OCI-M2 (cell line): ENCODE measurements around the gene SLK.

Experiments used
- DNase-seq: peaks from one replicate; lab custom pipeline; 2025; ENCODE audit not compliant: unreplicated experiment; lab: John Stamatoyannopoulos, UW

Gene SLK

DNA sequence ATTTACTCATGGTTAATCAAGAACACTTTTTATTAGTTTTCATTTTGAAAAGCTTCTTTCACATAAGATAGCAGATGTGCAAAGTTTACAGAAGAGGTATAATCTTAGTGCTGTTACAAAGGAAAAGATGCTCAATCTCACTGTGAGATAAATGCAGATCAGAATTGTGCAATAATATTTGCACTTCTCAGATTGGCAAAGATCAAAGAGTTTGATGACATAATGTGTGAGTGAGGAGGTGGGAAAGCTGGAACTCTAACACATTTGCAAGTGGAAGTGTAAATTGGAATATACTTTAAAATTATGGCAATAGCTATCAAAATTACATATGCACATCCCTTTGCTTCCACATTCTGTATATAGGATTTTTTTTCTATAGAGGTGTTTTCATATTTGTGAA is 27.4 kb upstream of the SLK start:
- DNase-seq: no peak

DNA sequence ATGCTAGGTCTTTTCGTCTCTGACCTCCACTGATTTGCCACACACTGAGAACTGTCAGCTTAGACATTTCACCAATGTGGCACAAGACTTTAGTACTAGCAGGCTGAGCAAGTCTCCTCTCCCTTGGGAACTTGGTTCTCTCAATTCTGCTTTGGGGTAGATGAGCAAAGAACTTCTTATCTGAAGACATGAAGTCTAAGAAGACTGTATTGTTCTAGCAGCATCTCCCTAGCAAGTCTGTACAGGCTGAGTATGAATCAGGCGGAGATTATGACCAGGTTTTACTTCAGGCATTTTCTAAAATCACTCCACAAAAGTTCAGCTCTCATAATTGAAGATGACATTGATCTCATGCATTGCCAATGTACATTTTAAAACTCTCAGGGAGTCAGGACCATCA is 25.1 kb upstream of the SLK start:
- no peak for DNase-seq

DNA sequence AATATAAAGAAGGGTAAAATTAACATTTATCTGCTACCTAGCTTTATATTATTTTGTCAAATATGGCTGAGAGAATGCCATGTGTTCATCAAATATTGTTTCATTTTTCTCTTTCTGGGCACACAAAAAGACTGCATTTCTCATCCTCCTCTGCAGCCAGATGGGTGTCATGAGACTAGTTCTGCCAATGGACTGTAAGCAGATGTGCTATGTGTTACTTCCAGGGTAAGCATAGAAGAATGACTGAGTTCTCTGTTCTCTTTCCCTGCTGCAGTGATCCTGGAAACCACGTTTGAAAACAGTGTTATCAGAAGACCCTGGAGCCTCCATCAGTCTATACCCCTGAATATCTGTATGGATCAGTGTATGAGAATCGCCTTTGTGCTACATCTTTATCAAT is 24.1 kb upstream of the SLK start:
- no peak for DNase-seq

DNA sequence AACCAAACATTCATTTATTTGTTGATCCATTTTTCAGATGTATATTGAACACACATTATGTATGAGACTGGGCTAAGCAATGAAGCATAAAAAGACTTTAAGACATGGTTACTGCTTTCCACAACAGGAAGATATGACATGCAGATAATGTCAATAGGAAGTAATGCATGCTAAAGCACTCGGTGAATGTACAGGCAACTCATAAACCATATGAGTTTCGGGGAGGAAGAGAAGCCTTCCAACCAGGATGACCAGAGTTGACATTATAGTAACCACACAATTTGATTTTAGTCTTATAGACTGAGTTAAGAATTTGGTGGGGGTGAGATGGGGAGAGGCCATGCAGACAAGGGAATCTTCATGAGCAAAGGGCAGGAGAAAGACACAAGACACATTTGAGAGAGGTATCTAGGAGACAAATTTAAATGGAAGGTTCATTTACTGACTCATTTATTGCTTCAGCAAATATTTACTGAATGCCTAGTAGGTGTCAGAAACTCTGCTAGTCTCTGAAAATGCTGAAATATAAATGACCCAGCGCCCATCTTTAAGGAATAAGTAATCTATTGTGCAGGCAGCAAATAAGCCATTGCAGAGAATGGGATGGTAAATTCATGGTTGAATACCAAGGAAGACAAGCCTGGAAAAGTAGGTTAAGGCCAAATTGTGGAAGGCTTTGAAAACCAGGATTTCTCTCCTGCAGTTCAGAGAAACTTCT is 19.0 kb upstream of the SLK start:
- DNase-seq: no peak

DNA sequence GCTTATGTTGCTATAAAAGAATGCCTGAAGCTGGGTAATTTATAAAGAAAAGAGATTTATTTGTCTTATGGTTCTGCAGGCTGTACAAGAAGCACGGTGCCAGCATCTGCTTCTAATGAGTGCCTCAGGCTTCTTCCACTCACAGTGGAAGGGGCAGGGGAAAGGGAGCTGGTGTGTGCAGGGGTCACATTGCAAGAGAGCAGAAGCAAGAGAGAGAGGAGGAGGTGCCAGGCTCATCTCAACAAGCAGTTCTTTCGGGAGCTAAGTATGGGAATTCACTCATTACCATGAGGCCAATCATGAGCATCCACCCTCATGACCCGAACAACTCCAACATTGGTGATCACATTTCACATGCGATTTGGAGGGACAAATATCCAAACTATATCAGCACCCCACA is 17.2 kb upstream of the SLK start:
- DNase-seq: no peak

DNA sequence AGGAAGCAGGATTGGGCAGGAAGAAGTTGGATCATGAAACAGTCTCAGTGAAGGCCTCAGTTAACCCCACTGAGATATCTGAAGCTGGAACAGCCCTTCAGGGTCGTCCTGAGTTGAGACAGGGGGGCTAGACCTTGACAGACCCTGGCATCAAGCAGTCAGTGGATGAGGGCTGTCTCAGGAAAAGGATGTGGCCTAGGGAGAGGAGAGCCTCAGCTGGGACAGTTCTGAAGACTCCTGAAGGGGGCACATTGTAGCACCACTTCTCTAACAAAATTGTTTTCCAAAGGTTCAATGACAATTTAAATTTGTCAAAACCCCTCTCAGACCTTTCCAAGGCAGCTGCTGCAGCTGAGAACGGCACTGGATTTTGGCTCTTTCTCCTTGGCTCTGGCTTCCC is 15.8 kb upstream of the SLK start:
- no peak for DNase-seq

DNA sequence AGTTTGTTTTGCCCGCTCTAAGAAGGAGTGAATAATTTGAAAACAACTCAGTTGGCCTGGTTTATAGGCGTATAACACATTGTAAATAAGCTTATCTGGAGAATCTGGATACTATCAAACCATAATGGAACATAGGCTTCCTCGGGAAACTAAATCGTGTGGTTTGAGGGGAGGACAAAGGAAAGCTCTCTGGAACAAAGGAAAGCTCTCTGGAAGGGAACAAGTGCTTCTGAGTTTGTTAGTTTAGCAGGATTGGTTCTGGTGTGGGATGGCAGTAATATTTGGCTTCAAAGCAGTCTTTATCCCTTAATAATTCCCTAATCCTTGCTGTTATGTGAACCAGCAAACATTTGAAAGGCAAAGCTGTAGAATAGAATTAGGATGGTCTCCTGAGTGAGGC is 15.0 kb upstream of the SLK start:
- no peak for DNase-seq

DNA sequence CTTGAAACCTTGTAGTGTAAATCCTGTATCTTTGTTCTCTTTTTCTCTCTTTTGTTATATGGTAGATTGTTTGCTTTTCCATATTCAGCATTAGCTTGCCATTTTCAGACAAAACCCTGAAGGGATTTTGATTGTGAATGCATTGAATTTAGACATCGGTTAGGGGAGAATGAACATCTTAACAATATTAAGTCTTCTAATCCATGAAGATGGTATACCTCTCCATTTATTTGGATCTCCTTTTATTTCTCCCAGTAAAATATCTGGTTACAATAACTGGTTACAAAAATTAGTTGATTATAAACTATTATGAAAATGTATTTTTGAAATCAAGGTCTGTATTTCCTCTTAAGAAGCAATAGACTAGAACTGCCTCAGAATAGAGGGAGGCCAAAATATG is 12.4 kb upstream of the SLK start:
- no peak for DNase-seq

DNA sequence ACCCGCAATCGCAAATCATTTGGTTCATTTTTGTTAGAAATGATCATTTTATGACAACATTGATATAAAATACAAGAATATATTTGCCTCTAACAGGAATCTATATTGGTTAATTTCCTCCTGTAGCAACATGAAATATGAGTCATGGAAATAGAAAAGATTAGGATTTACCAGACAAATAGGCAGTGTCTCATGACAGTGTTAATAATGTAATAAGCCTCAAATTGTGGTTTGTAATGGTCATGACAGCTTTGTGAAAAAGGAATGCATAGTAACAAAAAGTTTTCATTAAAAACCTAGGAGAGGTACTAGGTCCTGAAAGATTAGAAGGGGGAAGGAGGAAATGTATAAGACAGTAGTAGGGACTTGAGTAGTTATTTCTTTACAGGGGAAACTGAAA is 7.9 kb upstream of the SLK start:
- DNase-seq: no peak

DNA sequence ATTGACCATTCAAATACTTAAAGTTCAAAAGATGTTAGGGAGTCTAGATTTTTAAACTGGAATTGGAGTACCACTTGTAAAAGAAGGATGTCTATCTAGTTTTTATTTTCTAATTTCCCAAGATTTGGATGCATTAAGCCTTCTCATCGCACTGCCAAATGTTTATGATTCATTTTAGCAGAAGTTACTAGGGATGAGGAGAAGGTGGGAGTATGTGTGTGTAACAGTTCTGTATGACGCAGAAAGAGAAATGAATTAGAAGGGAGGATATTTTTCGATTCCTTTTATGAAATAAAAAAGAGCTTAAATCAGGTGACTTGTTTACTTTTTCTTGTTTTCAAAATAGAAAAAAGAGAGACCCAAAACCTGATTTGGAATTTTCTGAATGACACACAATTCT is 6.8 kb upstream of the SLK start:
- no peak for DNase-seq

DNA sequence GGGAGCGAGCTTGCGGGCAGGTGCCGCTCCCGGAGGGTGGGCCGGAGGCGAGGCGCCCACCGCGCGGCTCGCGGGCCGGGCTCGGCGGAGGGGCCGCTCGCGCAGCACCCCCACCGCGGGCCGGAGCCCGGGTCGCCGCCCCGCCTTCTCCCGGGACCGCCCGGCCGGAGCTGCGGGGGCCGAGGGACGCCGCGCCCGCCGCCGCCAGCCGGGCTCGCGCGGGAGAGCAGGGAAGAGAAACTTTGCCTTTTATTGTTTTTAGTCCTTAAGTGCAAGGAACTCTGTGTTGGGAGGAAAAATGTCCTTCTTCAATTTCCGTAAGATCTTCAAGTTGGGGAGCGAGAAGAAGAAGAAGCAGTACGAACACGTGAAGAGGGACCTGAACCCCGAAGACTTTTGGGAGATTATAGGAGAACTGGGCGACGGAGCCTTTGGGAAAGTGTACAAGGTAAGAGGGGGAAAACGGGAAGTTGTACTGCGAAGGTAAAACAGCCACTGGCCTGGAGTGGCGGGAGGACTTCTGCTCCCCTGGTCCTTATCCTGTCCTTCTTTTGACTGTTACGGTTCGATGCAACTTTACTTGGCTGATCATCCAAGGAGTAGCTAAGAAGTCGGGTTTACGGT is 620 bp downstream of the SLK start:
- DNase-seq: peak; percentile 35

DNA sequence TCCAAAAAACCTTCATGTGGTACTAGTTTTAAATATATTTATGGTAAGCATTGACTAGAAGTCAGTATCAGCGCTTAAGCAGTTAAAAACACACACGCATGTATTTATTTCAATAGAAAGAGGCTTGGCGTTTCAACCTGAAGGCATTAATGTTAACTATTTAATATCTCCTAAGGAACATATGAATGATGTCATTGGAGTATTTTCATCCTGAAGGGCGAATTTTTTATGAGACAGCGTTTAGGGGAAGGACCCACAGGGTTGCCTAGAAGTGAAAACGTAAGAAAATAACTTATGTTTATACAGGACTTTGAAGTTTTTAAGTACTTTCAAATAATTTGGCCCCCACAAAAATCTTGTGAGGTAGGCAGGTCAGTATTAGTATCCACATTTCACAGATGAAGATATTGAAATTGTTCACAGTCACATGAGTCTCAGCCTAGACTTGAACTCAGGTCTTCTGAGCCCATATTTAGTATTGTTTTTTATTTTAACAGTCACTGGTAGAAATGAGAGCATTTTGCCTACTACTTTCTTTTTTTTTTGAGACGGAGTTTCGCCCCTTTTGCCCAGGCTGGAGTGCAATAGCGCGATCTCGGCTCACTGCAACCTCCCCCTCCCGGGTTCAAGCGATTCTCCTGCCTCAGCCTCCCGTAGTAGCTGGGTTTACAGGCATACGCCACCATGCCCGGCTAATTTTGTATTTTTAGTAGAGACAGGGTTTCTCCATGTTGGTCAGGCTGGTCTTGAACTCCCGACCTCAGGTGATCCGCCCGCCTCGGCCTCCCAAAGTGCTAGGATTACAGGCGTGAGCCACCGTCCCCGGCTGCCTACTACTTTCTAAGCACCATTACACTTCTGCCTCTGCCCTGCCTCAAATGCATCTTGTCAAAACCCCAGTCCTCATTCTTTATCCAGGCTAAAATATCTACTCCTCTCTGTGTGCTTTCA is 1.8 kb downstream of the SLK start:
- no peak for DNase-seq

DNA sequence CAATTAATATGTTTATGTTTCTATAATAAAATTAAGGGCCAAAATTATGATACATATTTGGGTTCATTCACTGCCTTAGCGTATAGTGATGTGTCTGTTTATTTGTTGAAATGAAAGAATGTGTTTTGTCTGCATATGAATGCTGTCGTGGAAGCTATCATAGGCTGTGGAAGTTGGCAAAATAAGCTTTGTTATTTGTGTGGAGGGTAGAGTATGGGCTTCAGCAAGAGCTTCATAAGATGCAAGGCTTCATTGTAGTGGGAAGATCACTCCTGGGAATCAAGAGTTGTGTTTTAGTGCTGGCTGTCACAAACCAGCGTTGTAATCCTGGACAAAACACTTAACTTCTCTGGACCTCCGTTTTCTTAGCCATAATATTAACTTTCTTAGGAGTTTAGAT is 2.5 kb downstream of the SLK start:
- DNase-seq: no peak

DNA sequence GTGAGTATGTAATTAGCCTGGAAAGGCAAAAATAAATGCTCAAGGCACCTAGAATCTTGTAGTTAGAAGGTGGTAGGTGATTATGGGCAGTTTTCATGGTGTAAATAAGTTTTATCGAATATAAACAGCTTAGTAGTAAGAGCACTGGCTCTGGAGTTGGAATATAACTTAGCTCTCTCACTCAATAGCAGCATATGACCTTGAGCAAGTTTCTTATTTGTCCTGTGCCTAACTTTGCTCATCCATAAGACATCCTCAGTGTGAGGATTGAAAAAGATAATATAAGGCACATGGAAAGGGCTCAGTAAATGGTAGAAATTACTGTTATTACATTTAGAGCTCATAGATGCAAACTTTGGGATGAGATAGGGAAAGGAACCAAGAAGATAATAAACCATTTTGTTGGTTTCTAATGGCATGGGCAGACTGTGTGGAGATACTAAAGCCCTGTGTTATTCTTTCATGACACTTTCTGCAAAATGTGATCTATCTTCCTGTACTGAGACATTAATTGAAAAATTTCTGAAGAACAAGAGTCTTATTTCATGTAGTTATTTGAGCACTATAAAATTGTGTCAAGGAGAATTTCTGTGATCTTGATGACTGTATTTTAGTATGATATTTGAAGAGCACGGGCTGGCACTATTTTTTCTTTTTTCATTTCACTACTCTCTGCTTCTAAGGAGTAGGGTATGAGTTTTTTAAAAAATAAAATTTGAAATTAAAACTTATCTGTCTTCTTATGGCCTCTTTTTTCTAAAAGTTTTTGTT is 3.1 kb downstream of the SLK start:
- DNase-seq: no peak

DNA sequence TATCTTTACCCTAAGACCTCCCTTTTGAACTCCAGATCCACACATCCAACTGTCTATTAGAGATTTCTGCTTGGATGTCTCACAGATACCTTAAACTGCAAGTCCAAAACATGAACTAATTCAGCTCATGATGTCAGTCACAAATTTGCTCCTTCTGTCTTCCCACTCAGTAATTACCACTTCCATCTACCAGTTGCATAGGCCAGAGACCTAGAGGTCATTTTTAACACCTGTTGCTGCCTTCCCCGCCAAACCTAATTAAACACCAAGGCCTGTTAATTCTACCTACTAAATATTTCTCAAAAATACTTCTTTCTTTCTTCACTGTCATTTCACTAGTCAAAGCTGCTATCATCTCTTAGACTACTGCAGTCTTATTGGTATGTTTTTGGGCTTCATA is 8.2 kb downstream of the SLK start:
- no peak for DNase-seq

DNA sequence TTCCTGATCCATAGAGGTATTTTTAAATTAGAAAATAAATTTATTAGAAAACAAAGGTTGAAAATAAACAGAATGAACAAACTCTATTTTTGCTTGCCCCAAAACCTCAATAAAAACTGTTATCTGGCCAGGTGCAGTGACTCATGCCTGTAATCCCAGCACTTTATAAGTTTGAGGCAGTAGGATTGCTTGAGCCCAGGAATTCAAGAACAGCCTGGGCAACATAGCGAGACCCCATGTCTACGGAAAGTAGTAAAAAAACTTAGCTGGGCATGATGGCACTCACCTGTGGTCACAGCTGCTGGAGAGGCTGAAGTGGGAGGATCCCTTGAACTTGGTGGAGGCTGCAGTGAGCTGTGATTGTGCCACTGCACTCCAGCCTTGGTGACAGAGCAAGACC is 10.3 kb downstream of the SLK start:
- no peak for DNase-seq

DNA sequence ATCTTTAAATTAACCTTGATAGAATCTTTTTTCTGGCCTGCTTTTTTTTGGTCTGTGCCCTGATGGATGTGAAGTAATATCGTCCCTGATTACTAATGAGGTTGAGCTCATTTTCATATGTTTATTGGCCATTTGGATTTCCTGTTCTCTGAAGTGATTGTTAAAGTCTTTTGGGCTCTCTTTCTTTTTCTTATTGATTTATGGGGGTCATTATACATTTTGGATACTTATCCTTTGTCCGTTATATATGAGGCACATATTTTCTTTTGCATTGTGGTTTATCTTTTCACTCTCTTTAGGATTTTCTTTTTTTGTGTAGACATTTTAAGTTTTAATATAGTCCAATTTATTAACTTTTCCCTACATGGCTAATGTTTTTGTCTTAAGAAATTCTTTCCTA is 12.6 kb downstream of the SLK start:
- no peak for DNase-seq

DNA sequence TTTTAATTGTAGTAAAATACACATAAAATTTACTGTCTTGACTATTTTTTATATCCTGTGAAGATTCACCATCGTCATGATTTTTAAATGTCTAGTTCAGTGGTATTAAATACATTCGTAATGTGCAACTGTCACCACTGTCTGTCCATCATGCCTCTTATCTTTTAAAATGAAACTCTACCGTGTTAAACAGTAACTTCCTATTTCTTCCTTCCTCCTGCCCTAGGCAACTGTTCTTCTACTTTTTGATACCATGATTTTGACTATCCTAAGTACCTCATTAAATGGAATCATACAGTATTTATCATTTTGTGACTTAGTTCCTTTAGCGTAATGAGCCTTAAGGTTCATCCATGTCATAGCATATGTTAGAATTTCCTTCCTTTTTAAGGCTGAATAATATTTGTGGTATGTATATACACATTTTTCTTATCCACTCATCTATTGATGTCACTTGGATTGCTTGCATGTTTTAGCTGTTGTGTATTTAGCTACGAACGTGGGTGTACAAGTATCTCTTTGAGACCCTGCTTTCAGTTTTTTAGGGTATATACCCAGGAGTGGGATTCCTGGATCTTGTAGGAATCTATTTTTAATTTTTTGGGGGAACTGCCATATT is 13.5 kb downstream of the SLK start:
- DNase-seq: no peak

DNA sequence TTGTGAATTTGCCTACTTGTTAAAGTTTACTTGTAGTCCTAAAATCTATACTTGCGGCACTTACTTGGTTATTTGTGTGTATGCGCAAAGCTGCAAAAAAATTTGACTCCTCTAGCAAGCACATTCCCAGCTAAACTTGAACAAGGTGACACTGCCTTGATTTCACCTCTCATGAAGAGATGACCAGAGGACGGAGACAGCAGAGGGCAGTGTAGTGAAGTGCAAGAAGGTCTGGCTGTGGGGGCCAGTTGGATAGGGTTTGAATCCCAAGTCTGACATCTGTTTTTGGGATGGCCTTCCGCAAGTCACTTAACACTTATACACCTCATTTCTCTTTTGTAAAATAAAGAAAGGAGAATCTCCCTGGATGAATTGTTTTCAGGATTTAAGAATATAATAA is 15.7 kb downstream of the SLK start:
- DNase-seq: no peak

DNA sequence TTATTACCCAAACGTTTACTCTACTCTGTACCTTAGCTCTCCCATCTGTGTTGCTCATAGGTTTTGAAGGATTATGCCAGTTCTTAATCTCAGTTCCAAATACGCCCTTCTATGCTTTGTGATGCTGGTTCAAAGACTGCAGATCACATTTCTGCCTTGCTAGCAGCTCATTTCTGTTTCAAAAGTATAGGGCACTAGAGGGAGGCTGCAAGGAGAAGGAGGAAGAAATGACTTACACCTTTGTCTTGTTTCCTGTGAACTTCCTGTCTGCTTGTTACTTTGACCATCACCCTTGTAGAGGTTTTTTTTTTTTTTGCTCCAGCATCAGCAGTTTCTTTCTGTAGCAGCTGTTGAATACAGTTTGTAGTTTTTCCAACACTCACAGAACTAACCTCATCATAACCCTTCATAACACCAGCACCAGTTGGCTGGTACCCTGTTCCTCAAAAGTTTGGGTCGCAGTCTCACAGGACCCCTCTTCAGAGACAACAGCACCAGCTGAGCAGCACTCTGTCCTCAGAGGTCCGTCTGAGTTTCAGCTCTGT is 16.5 kb downstream of the SLK start:
- no peak for DNase-seq

DNA sequence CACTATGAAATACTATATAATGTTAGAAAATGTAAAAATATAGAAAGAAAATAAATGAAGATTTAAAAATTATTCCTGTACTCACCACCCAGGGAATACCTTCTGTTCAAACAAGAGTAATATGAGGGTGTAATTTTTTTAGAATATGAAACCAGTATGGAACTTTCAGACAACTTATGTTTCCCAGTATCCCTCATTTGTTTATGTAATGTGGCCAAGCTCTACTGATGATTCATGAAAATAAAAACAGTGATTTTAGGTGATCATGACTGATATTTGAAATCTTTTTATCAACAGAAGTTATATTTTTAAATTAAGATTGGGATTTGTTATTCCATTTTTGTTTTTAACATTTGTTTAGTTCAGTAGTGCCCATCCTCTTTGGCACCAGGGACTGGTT is 18.8 kb downstream of the SLK start:
- no peak for DNase-seq
